Cardiac septum (tissue), 1 donor: ENCODE data around the gene ARSA. TPM values are rescaled to one million over a fixed set of nuclear protein-coding genes. Genes with fewer than 3 reads are reported as not detected.

Experiments
- total RNA-seq: library from RNA; stranded (reverse); fragmentation: NEBNext Ultra II Directional; extraction: Animal tissue kit (Norgen Biotek cat#: 25700); gene quantifications from one replicate; pipeline ENCODE4 v1.2.1, GENCODE V29; 2021
- donor health status: DM: no; HTN: no; CAD: no.

ARSA gene
- total RNA-seq, 1 donor from 2014 or later = 33.7 TPM

Other genes with a start within 250 kb of the ARSA start
- gene SBF1, start 153.1 kb downstream of the ARSA start, total RNA-seq = 63.5 TPM
- gene ADM2, start 146.6 kb downstream of the ARSA start, total RNA-seq = 0.13 TPM
- gene MIOX, start 141.3 kb downstream of the ARSA start, total RNA-seq = not detected
- gene LMF2, start 120.5 kb downstream of the ARSA start, total RNA-seq = 28.7 TPM
- 25.1 TPM for gene NCAPH2, start 119.9 kb downstream of the ARSA start, total RNA-seq
- gene SCO2, start 102.6 kb downstream of the ARSA start, total RNA-seq = 2.4 TPM
- 18.3 TPM for gene TYMP, start 98.1 kb downstream of the ARSA start, total RNA-seq
- 0.08 TPM for gene KLHDC7B, start 82.3 kb downstream of the ARSA start, total RNA-seq
- not detected for gene SYCE3, start 65.2 kb downstream of the ARSA start, total RNA-seq
- gene CPT1B, start 49.7 kb downstream of the ARSA start, total RNA-seq = 253 TPM
- gene CHKB, start 45.3 kb downstream of the ARSA start, total RNA-seq = 49.4 TPM
- gene MAPK8IP2, start 27.4 kb downstream of the ARSA start, total RNA-seq = 0.48 TPM
- gene SHANK3, start 44.7 kb upstream of the ARSA start, total RNA-seq = 25.9 TPM
- 0.40 TPM for gene ACR, start 110.1 kb upstream of the ARSA start, total RNA-seq
- 9.2 TPM for gene RABL2B, start 155.5 kb upstream of the ARSA start, total RNA-seq